Hematopoietic multipotent progenitor cell (in vitro differentiated cells): Measurements from ENCODE around the gene POU2F3. TPM values are rescaled to one million over a fixed set of nuclear protein-coding genes. Genes with fewer than 3 reads are reported as not detected.

Experiments
- DNase-seq, 3 donors: peaks; one replicate each; pipeline ENCODE4 v3.0.0-alpha.2; 2011 to 2015; ENCODE audit warnings: low read depth in 2 of 3, low spot score in 2 of 3
- total RNA-seq: library from RNA; depleted of rRNA; stranded (reverse); fragments of >200 nt; gene quantifications from one replicate; pipeline ENCODE4 v1.2.3, GENCODE V29; 2012

POU2F3 gene
- total RNA-seq, 1 donor, result not detected

- DNase-seq, result peak in 2 of 3 donors; percentile 87 to 94
These were observed 14.7 kb upstream of the POU2F3 start for GRCh38 chr11:120224972-120225909.

DNA sequence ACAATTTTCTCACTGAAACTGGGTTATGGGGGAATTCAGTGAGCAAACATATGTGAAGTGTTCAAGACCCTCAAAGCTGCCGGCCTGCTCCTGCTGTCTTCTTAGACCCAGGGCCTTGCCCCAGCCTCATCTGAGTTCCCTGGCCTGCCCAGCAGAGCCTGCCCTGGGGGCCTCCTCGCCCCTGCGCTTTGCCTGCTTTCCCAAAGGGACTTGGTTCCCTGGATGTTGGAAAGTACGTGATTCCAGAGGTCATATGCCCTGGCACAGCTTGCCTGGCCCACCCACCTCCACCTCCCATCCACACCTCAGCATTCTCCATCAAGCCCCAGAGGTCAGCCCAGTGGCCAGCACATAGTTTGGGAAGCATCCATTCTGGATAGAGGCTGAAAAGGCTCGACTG lies 13.7 kb upstream of the POU2F3 start:
- no peak for DNase-seq

DNA sequence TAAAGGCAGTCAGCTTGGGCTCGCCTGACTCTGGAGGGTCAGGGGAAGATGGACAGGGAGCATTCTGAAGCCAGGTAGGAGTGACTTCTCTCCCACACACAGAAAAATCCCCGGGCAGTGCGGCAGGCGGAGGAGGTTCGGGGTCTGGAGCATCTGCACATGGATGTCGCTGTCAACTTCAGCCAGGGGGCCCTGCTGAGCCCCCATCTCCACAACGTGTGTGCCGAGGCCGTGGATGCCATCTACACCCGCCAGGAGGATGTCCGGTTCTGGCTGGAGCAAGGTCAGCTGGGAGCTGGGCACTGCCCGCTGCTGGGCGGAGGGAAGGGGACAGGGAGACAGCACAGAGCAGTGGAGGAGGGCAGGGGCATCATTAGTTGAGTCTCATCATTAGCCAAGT lies 13.2 kb upstream of the POU2F3 start:
- DNase-seq, result no peak

DNA sequence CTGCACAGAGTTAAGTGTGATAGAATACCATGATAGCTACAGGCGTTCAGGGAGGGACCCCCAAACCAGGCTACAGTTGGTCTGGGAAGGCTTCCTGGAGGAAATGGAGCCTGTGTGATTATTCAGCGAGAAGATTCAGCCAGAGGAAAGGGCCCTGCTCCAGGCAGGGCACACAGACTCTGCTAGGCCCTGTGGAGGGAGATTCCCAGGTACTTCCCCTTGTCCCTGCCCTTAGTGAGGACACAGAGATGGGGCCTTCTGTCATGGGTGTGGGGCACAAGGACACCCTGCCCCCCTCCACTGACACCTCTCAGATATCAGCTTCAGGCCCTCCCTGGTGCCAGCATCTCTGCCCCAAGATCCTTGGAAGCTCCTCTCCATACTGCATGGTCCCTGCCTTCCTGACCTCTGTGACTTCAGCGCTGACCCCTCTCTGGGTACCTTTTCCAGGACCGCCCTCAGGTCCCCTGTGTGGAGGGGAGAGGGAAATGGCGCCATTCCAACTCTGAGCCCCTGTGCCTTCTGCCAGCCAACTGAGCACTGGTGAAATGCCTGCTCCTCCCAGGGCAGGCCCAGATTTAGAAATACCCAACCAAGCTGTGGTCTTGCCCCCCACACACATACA lies 12.6 kb upstream of the POU2F3 start:
- no peak for DNase-seq

DNA sequence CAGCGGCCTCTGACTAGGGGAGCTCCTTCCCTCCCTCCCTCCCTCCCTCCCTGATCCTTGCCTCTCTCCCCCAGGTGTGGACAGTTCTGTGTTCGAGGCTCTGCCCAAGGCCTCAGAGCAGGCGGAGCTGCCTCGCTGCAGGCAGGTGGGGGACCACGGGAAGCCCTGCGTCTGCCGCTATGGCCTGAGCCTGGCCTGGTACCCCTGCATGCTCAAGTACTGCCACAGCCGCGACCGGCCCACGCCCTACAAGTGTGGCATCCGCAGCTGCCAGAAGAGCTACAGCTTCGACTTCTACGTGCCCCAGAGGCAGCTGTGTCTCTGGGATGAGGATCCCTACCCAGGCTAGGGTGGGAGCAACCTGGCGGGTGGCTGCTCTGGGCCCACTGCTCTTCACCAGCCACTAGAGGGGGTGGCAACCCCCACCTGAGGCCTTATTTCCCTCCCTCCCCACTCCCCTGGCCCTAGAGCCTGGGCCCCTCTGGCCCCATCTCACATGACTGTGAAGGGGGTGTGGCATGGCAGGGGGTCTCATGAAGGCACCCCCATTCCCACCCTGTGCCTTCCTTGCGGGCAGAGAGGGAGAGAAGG lies 11.1 kb upstream of the POU2F3 start:
- DNase-seq, result no peak

GRCh38 chr11:120229451-120230424 lies 10.2 kb upstream of the POU2F3 start:
- DNase-seq, result peak in 2 of 3 donors; percentile 45 to 67

- no peak for DNase-seq
These were observed 9.4 kb upstream of the POU2F3 start for GRCh38 chr11:120230433-120231071.

DNA sequence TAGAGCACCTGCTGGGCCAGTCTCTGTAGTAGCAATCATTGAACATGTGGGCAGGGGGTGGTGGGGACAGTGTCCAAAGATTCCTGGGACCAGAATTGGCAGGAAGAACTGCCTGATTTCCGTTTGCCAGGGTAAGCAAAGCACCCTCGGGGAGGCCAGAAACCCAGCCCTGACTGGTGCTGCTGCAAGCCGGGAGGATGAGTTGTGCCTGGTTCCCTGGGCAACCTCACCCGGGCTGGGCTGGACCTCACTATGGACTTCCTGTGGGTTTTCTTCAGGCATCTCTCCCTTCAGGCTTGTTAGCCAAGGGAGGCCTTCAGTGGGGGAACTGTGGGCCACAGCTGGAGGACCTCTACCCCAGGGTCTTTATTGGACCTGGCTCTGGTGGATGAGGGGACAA lies 8.0 kb upstream of the POU2F3 start:
- no peak for DNase-seq

GRCh38 chr11:120233207-120233803 lies 6.6 kb upstream of the POU2F3 start:
- no peak for DNase-seq

DNA sequence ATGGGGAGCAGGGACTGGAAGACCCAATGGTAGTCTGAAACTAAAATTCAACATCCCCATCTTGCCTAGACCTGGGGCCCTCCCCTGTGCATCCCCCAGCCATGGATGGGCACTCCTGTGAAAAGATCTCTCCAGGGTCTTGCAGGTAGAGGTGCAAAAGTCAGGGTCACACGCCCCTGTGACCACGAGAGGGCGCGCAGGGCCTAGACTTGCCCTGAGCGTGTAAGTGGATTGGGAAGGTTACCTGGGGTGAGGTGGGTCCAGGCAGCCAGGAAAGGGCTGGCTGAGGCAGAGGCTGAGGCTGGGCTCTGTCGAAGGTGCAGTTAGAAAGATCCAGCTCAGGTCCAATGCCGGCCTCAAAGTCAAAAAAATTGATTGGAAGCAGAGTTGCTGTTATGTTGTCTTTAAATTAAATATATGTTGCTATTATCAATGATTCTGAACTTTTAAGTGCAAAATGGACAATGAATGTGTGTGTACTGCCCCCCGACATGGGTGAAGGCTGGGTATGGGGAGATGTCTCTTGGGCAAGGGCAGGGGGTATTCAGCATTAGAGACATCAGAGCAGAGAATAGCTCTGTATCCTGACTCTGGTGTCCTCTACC lies 4.8 kb upstream of the POU2F3 start:
- peak in 2 of 3 donors; percentile 60 to 72 for DNase-seq

DNA sequence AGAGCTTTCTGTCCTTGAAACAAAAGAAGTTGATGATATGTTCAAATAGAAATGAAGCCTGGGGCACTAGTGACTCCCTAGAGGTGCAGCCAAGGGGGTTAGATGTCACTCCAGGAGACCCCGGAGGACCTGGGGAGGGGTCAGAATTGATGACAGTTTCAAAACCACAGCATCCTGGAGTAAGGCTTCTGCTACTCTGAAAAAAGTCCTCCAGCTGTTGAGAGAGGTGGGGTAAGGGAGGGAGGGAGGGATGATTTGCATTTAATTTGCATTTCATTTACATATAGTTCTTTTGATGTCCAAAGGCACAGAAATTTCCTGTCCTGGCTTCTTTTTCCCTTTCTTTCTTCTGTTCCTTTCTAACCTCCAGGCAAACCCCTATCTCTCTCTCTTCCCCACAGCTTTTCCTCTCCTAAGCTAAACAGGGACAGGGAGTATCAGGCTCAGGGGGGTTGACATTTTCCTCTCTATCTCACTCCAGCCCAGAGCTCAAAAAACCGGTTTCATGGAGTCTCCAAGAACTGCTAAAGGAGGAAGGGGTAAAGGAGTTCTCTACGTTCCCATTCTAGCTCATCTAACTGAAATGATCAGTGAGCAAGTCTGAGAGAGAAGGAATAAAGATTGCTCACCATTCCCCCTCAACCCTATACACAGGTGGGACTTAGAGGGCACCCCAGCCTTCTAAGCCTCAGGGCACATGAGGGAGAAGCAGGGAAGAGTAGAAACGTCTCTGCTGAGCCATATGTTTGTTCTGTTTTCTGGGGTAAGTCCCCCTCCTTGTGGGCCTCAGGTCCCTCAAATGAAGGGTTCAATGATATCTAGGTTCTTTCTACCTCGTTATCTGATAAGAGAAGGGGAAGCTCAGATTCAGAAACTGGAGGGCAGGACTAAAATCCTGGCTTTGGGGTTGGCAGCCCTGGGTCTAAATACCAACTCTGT lies 3.5 kb upstream of the POU2F3 start:
- DNase-seq, result no peak

GRCh38 chr11:120238968-120239620 lies 846 bp upstream of the POU2F3 start:
- no peak for DNase-seq

DNA sequence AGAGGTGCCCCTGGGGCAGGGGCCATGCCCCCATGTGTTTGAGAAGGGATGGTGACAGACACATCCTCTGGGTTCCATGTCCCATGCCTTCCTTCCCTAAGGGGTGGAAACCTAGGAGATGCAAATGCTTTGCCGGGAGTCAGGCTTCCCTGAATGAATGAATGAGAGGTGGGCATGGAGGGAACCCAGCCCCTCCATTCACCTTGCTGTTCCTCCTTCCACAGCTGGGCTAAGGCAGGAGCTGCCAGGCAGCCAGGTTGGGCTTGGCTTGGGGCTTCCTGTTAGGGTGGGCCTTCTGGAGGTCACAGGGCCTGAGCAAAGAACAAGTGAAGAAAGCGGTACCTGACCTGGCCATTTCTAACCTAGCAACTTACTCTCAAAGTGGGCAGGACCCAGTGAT lies 926 bp downstream of the POU2F3 start:
- no peak for DNase-seq

- no peak for DNase-seq
These were observed 1.3 kb downstream of the POU2F3 start for GRCh38 chr11:120241277-120241676.

DNA sequence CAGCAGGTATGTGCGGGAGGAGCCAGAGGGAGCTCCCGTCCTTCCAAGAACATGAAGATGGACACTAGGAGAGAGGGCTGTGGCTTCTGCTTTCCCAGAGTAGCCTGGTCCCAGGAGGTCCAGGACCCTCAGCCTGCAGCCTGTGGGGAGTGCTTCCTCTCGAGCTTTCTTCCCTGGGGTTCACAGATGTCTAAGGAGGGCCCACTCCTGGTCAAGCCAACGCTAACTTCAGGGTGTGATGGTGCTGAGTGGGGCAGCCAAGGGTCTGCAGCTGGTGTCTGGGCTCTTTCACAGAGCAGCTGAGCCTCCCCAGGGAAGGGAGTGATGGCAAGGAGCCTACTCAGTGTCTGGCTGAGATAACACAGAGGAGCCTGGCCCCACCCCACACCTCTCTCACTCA lies 3.3 kb downstream of the POU2F3 start:
- no peak for DNase-seq

GRCh38 chr11:120244476-120245365 lies 4.8 kb downstream of the POU2F3 start:
- no peak for DNase-seq

- DNase-seq, result no peak
These were observed 5.5 kb downstream of the POU2F3 start for GRCh38 chr11:120245434-120245833.
